Fibroblast of lung (primary cell): ENCODE results near the gene FAM169A.

Source experiments
- EZH2 ChIP-seq: IDR thresholded peaks from 2 replicates; pipeline ENCODE4 v1.5.1; 2012; ENCODE audit warnings: low read length, control low read depth, mild to moderate bottlenecking; ENCODE audit errors: missing control alignments
- TF ChIP-seq, protein P1 (sequence below), 2 donors: IDR thresholded peaks in 1 of 2; conservative IDR thresholded peaks in 1 of 2; 1 replicate in 1 of 2; 2 replicates in 1 of 2; pipeline ENCODE4 v1.5.1; 2011 to 2012; ENCODE audit warnings: low read length in 2 of 2, control low read depth in 1 of 2, inconsistent platforms in 1 of 2, low read depth in 1 of 2, mild to moderate bottlenecking in 1 of 2

DNA sequence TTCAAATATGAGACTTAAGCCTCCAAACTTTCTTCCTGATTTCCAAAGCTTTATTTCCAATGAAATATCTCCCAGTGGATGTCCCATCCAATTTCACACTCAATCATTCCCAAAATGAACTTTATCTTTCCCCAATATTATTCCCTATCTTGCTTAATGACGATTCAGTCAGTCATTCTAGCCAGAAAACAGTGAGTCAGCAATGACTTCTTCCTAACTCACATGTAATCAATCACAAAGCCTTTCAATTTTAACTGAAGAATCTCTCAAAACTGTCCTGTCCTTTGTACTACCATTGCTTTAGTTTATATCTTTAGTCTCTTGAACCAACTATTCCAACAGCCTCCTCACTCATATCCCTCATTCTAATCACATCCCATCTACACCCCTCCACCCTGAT lies 64.2 kb downstream of the FAM169A start:
- TF ChIP-seq, protein P1, sequence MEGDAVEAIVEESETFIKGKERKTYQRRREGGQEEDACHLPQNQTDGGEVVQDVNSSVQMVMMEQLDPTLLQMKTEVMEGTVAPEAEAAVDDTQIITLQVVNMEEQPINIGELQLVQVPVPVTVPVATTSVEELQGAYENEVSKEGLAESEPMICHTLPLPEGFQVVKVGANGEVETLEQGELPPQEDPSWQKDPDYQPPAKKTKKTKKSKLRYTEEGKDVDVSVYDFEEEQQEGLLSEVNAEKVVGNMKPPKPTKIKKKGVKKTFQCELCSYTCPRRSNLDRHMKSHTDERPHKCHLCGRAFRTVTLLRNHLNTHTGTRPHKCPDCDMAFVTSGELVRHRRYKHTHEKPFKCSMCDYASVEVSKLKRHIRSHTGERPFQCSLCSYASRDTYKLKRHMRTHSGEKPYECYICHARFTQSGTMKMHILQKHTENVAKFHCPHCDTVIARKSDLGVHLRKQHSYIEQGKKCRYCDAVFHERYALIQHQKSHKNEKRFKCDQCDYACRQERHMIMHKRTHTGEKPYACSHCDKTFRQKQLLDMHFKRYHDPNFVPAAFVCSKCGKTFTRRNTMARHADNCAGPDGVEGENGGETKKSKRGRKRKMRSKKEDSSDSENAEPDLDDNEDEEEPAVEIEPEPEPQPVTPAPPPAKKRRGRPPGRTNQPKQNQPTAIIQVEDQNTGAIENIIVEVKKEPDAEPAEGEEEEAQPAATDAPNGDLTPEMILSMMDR (conservative IDR thresholded peaks at IDR 0.05 in 1 of 2, IDR thresholded peaks at IDR 0.05 in 1 of 2; ENCODE audit: low read depth in 1 of 2, low read length in 2 of 2): no peak
- TF ChIP-seq EZH2: no peak
